Dedifferentiated amniotic fluid mesenchymal stem cell (primary cell): ENCODE measurements around the gene CCNY.
A peak's percentile ranks its signal among the peaks of the same experiment; 100 is the strongest.
"Not testable (repeated sequence)": the region's sequence is repeated elsewhere in the genome, so short reads cannot be mapped to it uniquely, and the experiment has no call there.

Experiments
- DNase-seq: peaks from one replicate; pipeline ENCODE4 v3.0.0-alpha.2; 2016; ENCODE audit errors: extremely low spot score

Gene CCNY

DNA sequence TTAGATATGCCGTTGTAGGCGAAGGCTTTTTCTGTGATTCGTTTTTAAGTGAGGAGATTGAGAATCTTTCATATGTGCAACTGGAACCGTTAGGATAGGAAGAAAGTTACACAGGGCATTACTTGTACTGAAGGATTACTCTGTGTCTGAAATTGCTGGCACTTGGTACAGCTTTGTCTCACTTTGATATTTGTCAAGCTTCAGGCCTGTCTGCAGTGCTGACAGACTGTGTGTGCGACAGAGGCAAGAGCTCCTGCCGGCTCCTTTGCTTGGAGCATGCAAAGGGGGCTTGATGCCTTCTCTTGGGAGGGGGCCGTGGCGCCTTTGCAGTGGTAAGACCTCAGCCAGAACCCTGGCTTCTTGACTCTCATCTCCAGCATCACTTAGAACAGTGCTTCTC is 45.8 kb downstream of the CCNY start:
- DNase-seq: no peak

DNA sequence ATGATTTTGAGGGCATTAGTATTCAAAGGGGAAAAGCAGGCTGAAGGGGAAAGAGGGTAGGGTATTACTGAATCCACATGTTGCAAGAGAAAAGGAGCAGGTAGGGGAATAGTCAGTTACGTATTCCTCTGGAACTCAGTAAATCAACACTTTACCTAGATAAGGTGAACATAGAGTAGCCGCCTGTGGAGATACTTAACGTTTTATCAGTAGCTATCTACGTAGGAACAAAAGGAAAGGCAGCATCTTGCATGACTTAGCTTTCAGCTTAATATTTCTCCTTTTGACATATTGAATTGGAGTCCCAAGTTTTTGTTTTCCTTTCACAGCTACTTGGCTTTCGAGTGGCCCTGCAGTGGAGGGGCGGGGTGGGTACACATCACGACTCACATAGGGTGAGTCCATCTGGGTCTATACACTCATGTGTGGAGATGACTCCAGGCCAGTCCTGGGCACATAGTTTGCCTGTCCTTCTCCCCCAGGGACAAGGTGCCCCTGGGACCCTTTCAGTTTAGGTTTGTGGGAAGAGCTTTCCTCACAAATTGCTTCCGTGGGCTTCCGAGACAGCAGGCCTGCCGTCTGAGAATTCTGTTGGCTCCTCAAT is 48.1 kb downstream of the CCNY start:
- no peak for DNase-seq

DNA sequence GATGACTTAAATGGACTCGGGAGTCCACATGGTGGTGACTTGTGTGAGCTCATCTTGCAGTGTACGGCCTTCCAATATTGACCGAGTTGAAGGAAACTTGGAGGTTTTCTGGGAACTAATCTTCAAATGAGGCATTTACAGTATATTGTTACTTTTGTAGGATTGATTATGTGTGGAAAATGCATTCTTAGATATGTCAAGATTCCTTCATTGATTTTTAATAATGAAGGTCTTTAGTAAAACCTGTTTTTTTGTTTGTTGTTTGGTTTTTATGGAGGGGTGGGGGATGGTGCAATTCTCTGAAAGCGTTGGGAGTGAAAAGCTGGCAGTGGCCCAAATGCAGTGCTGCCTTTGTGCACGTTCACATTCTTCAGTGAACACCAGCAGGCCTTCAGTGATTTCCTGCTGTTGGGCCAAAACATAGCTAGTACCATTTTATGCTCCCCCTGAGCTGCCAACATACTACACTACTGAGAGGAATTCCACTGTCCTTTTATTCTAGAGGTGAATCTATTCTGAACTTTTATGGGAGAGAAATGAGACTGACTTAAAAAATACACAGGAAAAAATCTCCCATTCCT is 50.4 kb downstream of the CCNY start:
- no peak for DNase-seq

DNA sequence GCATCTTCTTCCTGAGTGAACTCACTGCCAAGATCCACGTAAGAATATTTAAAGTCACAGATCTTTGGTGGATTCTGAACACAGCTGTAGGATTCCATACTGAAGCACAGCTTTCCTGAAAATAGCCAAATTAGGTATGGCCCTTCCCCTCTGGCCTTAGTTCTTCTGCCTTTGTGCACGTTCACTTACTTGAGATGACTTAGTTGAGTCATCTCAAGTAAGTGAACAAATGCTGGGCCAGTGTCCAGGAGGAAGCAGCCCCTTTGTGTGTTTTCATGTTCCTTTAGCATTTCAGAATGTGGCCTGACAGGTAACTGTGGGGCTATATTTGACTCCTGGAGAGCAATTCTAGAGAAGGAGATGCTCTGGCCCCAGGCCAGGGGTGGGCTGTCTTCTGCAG is 51.5 kb downstream of the CCNY start:
- DNase-seq: no peak

DNA sequence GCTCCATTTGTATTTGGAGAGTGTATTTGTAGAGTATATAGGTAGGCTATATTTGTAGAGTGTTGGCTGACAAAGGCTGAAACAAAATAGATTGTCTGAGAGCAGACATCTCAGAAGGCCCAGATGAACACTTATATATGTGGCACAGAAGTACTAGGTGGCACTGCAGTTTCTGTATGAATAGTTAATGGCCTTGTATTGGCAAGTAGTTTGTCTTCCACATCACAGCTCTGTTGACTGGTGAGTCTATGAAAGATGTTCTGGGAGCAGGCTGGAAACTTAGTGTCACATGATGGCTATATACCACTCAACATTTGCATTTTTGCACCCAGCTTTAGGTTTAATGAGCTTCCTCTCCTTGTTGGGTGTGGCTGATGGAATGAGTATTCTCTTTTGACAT is 51.9 kb downstream of the CCNY start:
- no peak for DNase-seq

DNA sequence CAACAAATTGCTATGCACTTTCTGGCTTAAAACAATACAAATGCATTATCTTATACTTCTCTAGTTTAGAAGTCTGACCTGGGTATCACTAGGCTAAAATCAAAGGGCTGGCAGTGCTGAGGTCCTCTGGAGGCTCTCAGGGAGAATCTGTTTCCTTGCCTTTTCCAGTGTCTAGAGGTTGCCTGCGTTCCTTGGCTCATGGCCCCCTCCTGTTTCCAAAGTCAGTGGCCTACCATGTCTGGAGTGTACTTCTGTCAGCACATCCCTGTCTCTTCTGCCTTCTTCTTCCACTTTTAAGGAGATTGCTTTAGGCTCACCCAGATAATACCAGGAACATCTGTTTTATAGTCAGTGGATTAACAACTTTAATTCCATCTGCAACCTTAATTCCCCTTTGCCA is 52.4 kb downstream of the CCNY start:
- no peak for DNase-seq

DNA sequence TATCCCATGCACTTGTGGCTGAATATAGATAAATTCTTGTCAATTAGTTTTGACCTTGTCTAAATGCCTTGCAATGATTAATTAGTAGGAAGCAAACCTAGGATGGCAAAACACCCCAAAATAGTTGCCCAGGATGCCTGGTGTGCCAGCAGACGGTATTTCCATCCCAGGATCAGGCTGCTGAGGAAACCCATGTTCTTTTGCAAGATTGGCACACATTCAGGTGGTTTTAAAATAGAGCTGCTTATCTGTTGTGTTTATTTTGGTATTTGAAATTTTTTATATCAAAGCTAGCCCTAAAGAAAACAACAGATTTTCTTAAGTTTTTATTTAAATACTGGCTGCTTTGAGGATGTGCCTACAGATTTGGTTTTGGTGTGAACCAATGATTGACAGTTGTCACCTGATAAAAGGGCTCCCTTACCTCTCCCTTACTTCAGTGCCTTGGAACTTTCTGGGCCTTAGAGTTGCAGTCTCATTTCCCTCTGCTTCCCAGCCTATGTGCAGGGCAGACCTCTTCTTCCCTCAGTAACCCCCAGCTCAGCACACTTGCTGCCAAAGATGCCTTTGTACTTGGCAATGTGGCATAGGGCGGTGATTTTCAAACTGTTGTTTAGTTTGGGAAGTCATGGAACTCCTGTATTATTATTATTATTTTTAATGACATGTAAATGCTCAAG is 54.0 kb downstream of the CCNY start:
- DNase-seq: no peak

DNA sequence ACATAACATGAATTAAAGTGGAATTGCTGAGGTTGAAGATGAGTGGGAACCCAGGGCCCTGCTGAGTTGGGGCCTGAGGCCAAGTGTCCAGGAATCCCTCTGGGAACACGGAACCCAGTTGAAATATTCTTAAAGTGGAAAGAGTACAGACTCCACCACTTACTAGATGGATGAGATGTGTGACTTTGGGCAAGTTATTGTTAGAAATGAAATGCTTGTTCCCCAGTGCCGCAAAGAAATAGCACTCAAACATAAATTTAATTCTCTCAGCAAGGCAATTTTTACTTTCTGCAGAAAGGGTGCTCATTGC is 54.5 kb downstream of the CCNY start:
- no peak for DNase-seq

DNA sequence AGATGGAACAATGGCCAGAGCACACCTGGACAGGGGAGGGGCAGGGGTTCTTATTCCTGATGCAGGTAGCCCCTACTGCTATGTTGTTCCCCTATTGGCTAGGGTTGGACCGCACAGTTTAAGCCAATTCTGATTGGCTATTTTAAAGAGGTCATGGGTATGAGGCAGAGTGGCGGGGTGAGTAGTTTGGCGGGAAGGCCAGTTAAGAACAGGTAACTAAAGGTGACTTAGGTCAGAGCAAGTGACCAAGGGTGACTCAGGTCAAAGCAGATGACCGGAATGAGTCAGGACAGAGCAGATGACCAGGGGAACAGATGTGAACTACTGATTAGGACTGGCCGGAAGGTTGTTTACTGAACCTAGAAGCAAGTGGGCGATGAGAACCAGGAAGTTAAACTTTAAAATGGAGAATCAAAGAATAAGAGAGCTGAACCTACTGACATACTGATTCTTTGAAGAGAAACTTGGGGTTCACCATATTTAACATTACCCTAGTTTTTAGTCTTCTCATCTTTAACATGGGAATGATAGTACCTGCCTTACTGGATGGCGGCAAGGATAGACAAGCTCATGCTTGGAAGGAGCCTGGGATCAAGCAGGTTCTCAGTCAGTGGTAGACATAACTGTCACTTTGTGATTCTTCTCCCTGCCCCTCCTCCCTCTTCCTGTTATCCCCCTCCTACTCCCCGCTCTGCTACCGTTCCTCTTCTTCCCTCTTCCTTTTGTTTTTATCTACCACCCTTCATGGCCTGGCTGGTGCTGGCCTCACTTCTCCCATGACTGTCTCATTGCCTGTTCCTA is 55.0 kb downstream of the CCNY start:
- DNase-seq: no peak

DNA sequence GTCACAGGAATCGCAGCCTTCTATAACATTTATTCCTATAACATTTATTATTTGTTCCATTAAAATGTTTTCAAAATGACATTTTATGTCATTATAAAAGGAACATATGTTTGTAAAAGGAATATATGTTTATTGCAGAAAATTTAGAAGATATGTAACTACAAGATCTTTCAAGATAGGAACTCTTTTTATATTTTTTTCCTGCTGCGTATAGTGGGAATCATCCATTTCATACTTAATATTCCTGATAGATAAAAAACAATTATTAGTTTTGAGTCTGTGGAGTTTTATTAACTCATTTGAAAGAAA is 55.6 kb downstream of the CCNY start:
- DNase-seq: no peak

DNA sequence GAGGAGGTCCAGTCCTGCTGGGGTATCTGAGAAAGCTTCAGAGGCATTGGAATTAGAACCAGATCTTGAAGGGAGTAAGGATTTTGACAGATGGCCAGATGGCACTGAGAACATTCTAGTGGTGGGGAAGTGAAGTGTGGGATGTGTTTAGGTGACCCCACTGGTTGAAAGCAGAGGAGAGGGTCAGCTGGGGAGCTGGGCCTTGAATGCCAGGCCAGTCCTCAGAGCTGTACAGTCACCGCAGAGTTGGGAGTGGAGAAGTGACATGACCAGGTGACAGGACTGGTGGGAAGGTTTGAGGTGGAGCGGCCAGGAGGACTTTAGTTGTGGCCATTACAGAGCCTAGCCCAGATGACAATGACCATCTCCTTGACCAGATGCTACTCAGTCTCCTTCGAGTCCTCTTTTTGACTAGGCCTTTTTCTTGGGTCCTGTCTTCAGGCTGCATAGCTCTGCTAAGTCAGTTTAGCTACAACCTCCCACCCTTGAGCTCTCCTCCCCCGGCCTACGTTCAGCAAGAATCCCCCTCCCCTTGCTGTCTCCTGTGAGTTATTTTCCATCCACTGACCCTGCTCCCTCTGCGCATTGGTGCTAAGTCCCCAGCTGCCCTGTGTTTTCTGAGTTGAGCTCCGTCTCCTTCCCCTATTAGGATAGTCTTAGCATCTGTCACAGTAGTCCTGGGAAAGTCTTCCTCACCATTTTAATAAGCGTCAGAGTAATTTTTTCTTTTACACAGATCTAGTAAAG is 56.3 kb downstream of the CCNY start:
- DNase-seq: no peak

DNA sequence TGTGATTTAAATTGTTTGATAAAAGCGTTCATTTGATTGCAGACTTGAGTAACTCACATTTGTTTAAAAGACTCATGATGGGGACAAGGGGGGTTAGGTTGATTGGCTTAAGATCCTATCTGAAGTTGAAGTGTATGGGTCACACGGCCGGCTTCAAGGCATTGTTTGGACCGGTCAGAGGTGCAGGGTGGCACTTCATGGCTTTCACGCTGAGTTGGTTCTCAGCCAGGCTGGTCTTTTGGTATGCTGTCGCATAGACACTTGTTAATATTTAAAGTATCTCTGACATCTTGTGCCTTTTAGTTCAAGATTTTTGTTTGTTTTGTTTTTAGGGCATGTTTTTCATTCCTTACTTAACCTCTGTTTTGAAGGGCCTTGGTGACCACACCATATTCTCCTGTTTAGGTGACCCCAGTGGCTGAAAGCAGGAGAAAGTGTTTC is 58.1 kb downstream of the CCNY start:
- no peak for DNase-seq

DNA sequence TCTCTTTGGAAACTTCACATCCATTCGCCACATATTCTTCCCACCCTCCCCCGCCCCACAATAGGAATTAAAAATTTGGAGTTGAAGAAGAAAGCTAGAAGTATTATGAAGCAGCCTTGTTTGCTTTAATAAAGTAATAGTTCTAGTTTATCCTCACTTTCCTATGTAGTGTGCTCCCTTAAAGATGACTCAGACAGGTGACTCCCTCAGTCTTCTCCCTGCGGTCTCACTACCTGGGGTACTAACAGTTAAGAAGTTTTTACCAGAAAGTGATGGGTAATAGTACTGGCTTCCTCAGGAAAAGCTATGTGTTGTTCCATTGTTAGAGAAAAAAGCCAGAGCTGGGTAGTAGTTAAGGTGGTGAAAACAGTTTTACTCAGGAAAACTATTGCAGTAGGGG is 58.6 kb downstream of the CCNY start:
- no peak for DNase-seq

DNA sequence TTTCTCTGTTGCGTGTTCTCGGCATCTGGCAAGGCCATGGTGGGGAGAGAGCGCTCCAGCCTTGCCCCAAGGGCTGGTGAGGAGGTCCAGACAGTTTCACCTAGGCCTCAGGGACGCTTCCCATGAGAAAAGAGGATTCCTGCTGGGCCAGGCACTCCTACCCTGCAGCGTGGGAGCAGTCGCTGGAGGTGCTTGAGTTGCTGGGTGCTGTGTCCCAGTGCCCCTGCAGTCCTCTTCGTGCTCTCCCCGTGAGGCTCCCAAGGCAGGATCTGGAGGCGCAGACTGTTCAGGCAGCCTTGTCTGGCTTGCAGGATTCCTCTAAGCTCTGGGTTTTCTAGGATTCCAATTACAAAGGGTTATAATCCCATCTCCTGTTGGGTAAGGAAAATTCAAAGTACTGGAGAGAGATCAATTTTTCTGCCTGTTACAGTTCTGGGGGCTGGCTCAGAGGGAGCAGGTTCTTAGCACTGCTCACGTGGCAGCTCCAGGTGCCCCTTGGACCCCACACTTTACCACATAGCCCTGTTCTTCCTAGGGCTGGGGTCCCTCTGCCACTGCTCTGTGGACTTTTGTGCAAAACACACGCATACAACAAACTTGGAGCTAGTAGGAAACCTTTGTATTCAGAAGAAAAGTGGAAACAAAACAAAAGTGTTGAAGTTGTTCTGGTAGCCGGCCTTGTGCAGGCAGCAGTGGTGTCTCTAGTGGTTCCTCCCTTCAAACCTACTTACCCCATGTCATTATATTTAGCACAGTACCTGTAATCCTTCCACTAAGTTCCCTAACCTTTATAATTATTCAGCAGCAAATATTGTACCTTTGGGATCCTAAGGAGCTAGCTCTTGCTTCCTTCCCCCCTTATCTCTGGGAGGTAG is 60.5 kb downstream of the CCNY start:
- no peak for DNase-seq

DNA sequence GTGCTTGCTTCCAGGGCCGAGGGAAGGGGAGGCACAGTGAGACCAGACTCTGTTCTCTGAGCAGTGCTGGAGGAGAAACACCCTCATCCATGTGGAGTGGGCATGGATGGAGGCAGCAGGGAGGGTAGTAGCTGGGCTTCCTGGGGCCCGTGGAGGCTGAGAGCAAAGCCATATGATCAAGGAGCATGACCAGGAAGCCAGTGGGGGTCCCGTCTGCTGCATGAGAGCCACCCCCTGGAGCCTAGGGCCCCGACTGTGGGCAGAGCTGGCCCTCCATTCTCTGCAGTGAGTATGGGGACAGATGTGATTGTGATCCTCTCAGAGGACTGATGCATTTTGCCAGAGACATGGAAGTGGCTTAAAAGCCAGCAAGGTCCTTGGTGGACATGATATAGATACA is 61.6 kb downstream of the CCNY start:
- DNase-seq: no peak

DNA sequence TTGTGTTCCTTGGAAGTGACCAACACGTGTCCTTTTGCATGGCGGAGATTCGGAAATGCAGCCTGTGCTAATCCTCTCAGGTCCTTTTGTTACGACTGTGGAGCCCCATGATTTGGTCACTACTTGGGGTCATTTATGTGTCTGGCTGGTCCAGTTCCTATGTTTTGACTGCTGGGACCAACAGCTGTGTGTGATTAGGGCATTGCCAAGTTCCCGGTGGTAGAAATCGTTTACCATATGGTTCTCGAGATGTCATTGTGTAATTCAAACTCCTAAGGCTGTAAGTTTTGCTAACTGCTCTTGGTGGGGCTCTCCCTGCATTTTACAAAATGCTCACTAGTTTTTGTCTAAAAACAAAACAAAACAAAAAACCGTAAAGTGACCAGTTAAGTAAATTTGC is 62.0 kb downstream of the CCNY start:
- peak; percentile 26 for DNase-seq

DNA sequence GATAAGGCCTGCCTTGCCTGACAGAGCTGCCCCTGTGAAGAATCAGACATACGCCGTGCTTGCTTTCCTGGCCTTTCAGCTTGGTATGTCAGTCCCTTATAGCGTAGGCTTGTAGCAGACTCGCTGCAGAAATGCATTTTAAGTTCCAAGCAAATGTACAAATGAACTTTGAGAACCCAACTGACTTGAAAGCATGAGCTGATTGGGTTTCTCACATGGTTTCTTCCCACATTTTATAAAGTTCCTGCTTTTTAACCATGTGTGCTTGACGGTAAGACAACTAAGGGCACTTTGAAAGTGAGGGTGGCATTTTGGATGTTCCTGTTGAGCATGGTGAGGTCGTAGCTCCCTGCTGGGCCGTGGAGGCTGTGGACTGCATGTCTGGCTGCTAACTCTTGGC is 62.6 kb downstream of the CCNY start:
- DNase-seq: no peak

DNA sequence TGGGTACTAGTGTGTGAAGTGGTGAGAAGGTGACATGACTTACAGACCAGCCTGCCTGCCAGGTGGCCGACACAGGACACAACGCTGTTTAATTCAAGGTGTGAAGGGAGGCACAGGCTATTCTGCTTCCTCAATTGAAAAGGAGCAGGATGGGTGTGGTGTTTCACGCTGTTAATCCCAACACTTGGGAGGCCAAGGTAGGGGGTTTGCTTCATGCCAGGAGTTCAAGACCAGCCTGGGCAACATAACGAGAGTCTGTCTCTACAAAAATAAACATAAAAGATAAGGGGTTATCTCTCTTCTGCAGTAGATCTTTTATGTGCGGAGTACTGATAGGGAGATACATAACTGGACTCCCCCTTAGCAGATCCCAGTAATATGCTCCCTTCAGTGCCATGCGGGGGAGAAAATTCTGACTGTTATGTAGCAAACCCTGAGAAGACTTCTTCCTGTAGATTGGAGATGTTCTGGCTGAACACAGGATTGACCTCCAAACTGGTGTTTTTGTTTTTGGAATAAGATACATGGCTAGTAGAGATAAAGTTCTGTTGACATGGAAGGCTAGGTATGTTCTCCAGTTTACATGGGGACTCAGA is 63.2 kb downstream of the CCNY start:
- DNase-seq: no peak

DNA sequence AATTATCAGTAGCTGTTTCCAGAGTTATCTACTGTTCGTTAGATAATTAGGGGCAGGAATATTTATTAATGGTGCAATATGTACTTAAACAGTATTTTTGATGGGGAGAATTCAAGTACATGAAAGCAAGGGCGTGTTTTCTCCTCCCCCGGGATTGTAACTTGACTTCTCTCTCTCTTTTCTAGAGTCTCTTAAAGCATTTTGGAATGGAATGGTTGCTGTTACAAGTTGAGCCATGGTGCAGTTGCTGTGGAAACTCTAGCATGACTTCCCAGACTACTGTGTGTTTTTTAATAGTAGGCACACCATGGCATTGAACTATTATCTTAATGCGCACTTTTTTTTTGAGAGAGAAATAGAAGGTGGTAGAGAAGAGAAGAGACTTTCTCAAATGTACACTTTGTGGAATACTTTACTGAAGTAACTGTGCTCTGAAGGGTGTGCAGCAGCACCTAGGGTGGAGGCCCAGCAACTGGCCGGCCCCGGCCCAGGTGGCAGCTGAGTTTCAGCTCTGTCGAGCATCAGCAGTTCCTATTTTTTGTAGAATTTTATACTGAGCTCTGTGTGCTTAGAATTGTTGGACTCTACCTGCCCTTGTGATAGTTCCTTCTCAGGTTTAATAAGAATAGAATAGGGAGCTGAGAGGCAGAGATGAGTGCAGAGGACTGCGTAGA is 64.4 kb downstream of the CCNY start:
- no peak for DNase-seq

DNA sequence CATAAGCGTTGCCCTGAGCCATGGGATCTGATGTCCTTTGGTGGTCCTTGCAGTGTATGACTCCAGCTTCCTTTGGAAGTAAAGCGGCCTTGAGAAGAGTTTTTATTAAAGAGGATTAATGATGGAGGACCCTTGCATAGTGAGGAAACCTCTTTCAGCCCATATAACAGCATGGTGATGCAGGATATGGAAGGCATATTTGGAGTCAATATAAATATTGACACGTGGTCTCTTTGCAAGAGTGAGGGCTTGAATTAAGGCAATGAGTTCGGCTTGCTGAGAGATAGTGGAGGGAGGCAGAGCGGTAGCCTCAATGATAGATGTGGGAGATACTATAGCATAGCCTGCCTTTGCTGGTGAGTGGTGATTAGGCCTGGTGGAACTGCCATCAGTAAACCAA is 67.2 kb downstream of the CCNY start:
- not testable (repeated sequence) for DNase-seq
